ENCODE data around the gene C6orf47.
A peak's percentile ranks its signal among the peaks of the same experiment; 100 is the strongest.

Gene C6orf47

DNA sequence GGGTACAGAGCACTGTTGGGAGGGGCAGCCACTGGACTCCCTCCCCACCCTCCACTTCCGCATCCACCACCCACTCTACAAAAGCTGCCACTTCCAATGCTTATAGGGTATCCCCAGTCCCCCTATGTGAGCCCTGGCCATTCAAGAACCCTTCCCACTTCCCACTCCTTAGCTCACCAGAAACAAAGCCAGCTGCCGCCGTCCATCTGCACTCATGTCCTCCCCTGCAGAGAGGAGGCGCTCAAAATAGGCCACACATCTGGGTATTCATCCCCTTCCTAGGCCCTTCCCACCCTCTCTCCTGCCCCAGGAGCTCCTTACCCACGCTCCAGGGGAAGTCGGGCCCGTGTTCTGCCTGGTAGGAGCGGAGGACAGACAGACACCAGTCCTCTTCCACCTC is 26.7 kb upstream of the C6orf47 start:
- no peak overlapping the region for H2AFZ ChIP-seq (ENCODE audit: low read depth, low read length)
- H3K27me3 ChIP-seq (ENCODE audit: low read depth, low read length), result no peaks in the 10 kb centered on the region
- no peak overlapping the region for H3K4me3 ChIP-seq (ENCODE audit: low read length)
- no peak overlapping the region for H3K4me2 ChIP-seq (ENCODE audit: low read length)
- H3K9ac ChIP-seq (ENCODE audit: low read length), result no peak overlapping the region
- H4K20me1 ChIP-seq (ENCODE audit: insufficient read depth, low read length), result no peaks in the 10 kb centered on the region
- no peak overlapping the region for H3K27ac ChIP-seq (ENCODE audit: low read length)
- H3K4me1 ChIP-seq (ENCODE audit: low read length), result peaks cover 5% of the 10 kb centered on the region; the same call in 1 of the 2 replicates
- H3K36me3 ChIP-seq (replicated peaks; ENCODE audit: low read depth, low read length), result peaks cover 2% of the 10 kb centered on the region
- no peaks in the 10 kb centered on the region for H3K79me2 ChIP-seq (ENCODE audit: low read length)
- TF ChIP-seq EZH2phosphoT487 (IDR thresholded peaks at IDR 0.05; ENCODE audit: low read depth), result no peak
- H3K9me3 ChIP-seq (ENCODE audit: insufficient read depth, low read length), result no peaks in the 10 kb centered on the region

DNA sequence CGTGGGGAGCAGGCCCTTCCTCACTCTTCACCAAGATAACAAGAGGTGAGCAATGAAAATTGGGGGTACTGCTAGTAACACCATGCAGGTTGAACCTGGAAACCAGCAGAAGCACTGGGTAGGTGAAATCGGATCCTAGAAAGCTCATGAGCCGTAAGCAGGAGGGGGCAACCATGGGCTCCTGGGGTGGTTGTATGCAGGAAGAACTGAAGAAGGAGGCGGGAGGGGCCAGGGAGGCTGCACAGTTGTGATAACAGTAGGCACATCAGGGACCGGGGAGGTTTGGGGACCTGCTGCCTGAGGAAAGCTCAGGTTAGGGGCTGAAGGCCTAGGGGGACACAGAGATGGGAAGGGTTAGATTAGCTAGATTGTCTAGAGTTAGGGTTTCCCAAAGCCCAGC is 25.9 kb upstream of the C6orf47 start:
- no peak overlapping the region for H3K4me3 ChIP-seq (ENCODE audit: low read length)
- H3K4me1 ChIP-seq (ENCODE audit: low read length), result peaks cover 5% of the 10 kb centered on the region; the same call in 1 of the 2 replicates
- H3K4me2 ChIP-seq (ENCODE audit: low read length), result no peak overlapping the region
- no peaks in the 10 kb centered on the region for H4K20me1 ChIP-seq (ENCODE audit: insufficient read depth, low read length)
- peaks cover 2% of the 10 kb centered on the region for H3K36me3 ChIP-seq (replicated peaks; ENCODE audit: low read depth, low read length)
- TF ChIP-seq EZH2phosphoT487 (IDR thresholded peaks at IDR 0.05; ENCODE audit: low read depth), result no peak
- TF ChIP-seq, protein P1, sequence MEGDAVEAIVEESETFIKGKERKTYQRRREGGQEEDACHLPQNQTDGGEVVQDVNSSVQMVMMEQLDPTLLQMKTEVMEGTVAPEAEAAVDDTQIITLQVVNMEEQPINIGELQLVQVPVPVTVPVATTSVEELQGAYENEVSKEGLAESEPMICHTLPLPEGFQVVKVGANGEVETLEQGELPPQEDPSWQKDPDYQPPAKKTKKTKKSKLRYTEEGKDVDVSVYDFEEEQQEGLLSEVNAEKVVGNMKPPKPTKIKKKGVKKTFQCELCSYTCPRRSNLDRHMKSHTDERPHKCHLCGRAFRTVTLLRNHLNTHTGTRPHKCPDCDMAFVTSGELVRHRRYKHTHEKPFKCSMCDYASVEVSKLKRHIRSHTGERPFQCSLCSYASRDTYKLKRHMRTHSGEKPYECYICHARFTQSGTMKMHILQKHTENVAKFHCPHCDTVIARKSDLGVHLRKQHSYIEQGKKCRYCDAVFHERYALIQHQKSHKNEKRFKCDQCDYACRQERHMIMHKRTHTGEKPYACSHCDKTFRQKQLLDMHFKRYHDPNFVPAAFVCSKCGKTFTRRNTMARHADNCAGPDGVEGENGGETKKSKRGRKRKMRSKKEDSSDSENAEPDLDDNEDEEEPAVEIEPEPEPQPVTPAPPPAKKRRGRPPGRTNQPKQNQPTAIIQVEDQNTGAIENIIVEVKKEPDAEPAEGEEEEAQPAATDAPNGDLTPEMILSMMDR (IDR thresholded peaks at IDR 0.05; ENCODE audit: low read depth, low read length), result no peak
- no peaks in the 10 kb centered on the region for H3K27me3 ChIP-seq (ENCODE audit: low read depth, low read length)
- no peak overlapping the region for H3K27ac ChIP-seq (ENCODE audit: low read length)
- H3K9ac ChIP-seq (ENCODE audit: low read length), result no peak overlapping the region
- H3K9me3 ChIP-seq (ENCODE audit: insufficient read depth, low read length), result no peaks in the 10 kb centered on the region
- H3K79me2 ChIP-seq (ENCODE audit: low read length), result no peaks in the 10 kb centered on the region
- H2AFZ ChIP-seq (ENCODE audit: low read depth, low read length), result no peak overlapping the region

DNA sequence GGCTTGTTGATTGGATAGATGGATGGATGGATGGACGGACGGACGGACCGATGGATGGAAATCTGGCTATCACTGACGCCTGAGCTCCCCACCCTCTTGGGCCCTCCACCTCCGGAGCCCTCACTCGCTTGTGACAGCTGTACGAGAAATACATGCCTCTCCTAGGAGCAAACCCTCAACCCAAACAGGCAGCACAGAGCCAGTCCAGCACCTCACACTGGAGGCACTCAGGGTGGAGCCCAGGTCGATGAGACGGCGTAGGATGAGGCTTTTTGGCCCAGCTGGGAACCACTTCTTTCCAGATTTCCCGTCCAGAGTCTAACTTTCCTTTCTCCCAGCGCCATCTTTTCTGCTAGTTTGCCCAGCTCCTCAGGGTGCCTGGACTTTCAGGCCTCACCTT is 23.0 kb upstream of the C6orf47 start:
- no peak overlapping the region for H3K9ac ChIP-seq (ENCODE audit: low read length)
- H2AFZ ChIP-seq (ENCODE audit: low read depth, low read length), result no peak overlapping the region
- no peaks in the 10 kb centered on the region for H3K36me3 ChIP-seq (replicated peaks; ENCODE audit: low read depth, low read length)
- no peaks in the 10 kb centered on the region for H3K27me3 ChIP-seq (ENCODE audit: low read depth, low read length)
- no peak overlapping the region for H3K4me3 ChIP-seq (ENCODE audit: low read length)
- H3K4me2 ChIP-seq (ENCODE audit: low read length), result no peak overlapping the region
- no peaks in the 10 kb centered on the region for H3K9me3 ChIP-seq (ENCODE audit: insufficient read depth, low read length)
- TF ChIP-seq EZH2phosphoT487 (IDR thresholded peaks at IDR 0.05; ENCODE audit: low read depth), result no peak
- TF ChIP-seq, protein P1 (IDR thresholded peaks at IDR 0.05; ENCODE audit: low read depth, low read length), result no peak
- peaks cover 4% of the 10 kb centered on the region; the same call in 1 of the 2 replicates for H3K4me1 ChIP-seq (ENCODE audit: low read length)
- no peaks in the 10 kb centered on the region for H3K79me2 ChIP-seq (ENCODE audit: low read length)
- H4K20me1 ChIP-seq (ENCODE audit: insufficient read depth, low read length), result no peaks in the 10 kb centered on the region
- no peak overlapping the region for H3K27ac ChIP-seq (ENCODE audit: low read length)

DNA sequence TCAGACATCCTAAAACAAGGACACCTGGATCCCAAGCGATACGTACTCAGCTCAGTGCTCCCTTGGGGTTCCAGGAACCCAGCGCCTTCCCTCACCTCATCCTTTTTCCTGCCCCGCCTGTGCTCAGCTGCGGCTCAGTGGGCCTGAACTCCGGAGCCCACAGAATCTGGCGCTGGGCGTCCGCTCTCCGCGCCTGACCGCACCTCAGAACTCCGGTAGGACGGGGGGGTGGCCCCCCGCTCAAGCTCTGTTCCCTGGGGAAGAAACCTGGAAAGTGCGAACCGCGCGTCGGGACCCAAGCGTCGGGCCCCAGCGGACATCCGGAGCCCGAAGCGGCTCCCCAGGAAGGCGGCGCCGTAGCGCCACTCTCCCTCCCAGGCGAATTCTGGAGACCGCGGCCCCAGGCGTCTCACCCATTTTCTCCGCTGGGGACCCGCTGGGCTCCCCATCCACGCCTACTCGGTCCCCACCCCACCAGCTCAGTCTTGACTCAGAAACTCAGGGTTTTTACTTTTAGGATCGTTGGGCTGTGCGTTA is 20.6 kb upstream of the C6orf47 start:
- no peaks in the 10 kb centered on the region for H4K20me1 ChIP-seq (ENCODE audit: insufficient read depth, low read length)
- TF ChIP-seq, protein P1 (IDR thresholded peaks at IDR 0.05; ENCODE audit: low read depth, low read length), result no peak
- no peak for TF ChIP-seq EZH2phosphoT487 (IDR thresholded peaks at IDR 0.05; ENCODE audit: low read depth)
- no peaks in the 10 kb centered on the region for H3K79me2 ChIP-seq (ENCODE audit: low read length)
- no peak overlapping the region for H3K27ac ChIP-seq (ENCODE audit: low read length)
- peak overlapping the region; percentile 77 for H3K4me2 ChIP-seq (ENCODE audit: low read length)
- H3K9me3 ChIP-seq (ENCODE audit: insufficient read depth, low read length), result no peaks in the 10 kb centered on the region
- peak overlapping the region; percentile 76 for H3K4me3 ChIP-seq (ENCODE audit: low read length)
- H3K36me3 ChIP-seq (replicated peaks; ENCODE audit: low read depth, low read length), result no peaks in the 10 kb centered on the region
- peak overlapping the region; percentile 59 for H2AFZ ChIP-seq (ENCODE audit: low read depth, low read length)
- peaks cover 16% of the 10 kb centered on the region for H3K4me1 ChIP-seq (ENCODE audit: low read length)
- peak overlapping the region; percentile 53; the same call in 1 of the 2 replicates for H3K9ac ChIP-seq (ENCODE audit: low read length)
- no peaks in the 10 kb centered on the region for H3K27me3 ChIP-seq (ENCODE audit: low read depth, low read length)
